NCI-H1436 treated with DMSO at 0.1 percent for 48 hours (cell line): ENCODE data around the gene ID2.

Experiments
- DNase-seq: peaks from one replicate; lab custom pipeline; 2025; lab: John Stamatoyannopoulos, UW

The ID2 gene

GRCh38 chr2:8732601-8733000, 50.7 kb downstream of the ID2 start:
- no peak for DNase-seq
